ENCODE measurements around the gene CHP2. TPM values are rescaled to one million over a fixed set of nuclear protein-coding genes. Genes with fewer than 3 reads are reported as not detected.
A peak's percentile ranks its signal among the peaks of the same experiment; 100 is the strongest.

CHP2 gene
- polyA plus RNA-seq, 3 donors from 2014 or later, result not detected

GRCh38 chr16:23757937-23758619 lies 3.3 kb downstream of the CHP2 start:
- Mint-ChIP-seq H3K27ac (no peak overlapping the region), H3K36me3 (no peaks in the 10 kb centered on the region), H3K4me1 (peaks cover 0 to 2% of the 10 kb centered on the region in 2 donors), H3K9me3 (no peaks in the 10 kb centered on the region), H3K4me3 (no peak overlapping the region), H3K27me3 (ENCODE audit: low read depth in 3 of 3) (peaks cover 6 to 27% (median 14%) of the 10 kb centered on the region in 3 donors)
- DNase-seq, result no peak

GRCh38 chr16:23765933-23766332 lies 11.1 kb downstream of the CHP2 start:
- Mint-ChIP-seq H3K27me3 (ENCODE audit: low read depth in 3 of 3) (peaks cover 0 to 6% (median 5%) of the 10 kb centered on the region in 3 donors), H3K27ac (no peak overlapping the region), H3K4me3 (no peak overlapping the region), H3K36me3 (no peaks in the 10 kb centered on the region), H3K9me3 (no peaks in the 10 kb centered on the region), H3K4me1 (no peaks in the 10 kb centered on the region)
- no peak for DNase-seq

GRCh38 chr16:23768581-23768980 lies 13.8 kb downstream of the CHP2 start:
- DNase-seq, result no peak
- Mint-ChIP-seq H3K27ac (no peak overlapping the region), H3K27me3 (ENCODE audit: low read depth in 3 of 3) (peaks cover 0 to 9% (median 3%) of the 10 kb centered on the region in 3 donors), H3K9me3 (no peaks in the 10 kb centered on the region), H3K4me1 (no peaks in the 10 kb centered on the region), H3K4me3 (no peak overlapping the region), H3K36me3 (no peaks in the 10 kb centered on the region)

- H3K4me1 Mint-ChIP-seq, result no peaks in the 10 kb centered on the region
- H3K4me3 Mint-ChIP-seq, result no peak overlapping the region
- H3K27ac Mint-ChIP-seq, result no peak overlapping the region
- H3K27me3 Mint-ChIP-seq (ENCODE audit: low read depth in 3 of 3), result peaks cover 3 to 9% (median 6%) of the 10 kb centered on the region in 3 donors
- no peaks in the 10 kb centered on the region for H3K9me3 Mint-ChIP-seq
- no peak for DNase-seq
- H3K36me3 Mint-ChIP-seq, result no peaks in the 10 kb centered on the region
Measured at GRCh38 chr16:23771027-23771426, 16.2 kb downstream of the CHP2 start.

GRCh38 chr16:23771642-23772041 lies 16.8 kb downstream of the CHP2 start:
- H3K9me3 Mint-ChIP-seq, result no peaks in the 10 kb centered on the region
- H3K27me3 Mint-ChIP-seq (ENCODE audit: low read depth in 3 of 3), result peaks cover 3 to 10% (median 6%) of the 10 kb centered on the region in 3 donors
- no peak for DNase-seq
- no peak overlapping the region for H3K4me3 Mint-ChIP-seq
- H3K4me1 Mint-ChIP-seq, result no peaks in the 10 kb centered on the region
- no peaks in the 10 kb centered on the region for H3K36me3 Mint-ChIP-seq
- H3K27ac Mint-ChIP-seq, result no peak overlapping the region

GRCh38 chr16:23773339-23773738 lies 18.5 kb downstream of the CHP2 start:
- no peak for DNase-seq
- Mint-ChIP-seq H3K9me3 (no peaks in the 10 kb centered on the region), H3K4me1 (no peaks in the 10 kb centered on the region), H3K27ac (peak overlapping the region in 1 of 6 donors; percentile 33), H3K36me3 (no peaks in the 10 kb centered on the region), H3K27me3 (ENCODE audit: low read depth in 3 of 3) (peaks cover 3 to 8% (median 7%) of the 10 kb centered on the region in 3 donors), H3K4me3 (peak overlapping the region in 1 of 5 donors; percentile 10)

GRCh38 chr16:23781176-23781575 lies 26.4 kb downstream of the CHP2 start:
- H3K4me3 Mint-ChIP-seq, result no peak overlapping the region
- no peaks in the 10 kb centered on the region for H3K4me1 Mint-ChIP-seq
- no peaks in the 10 kb centered on the region for H3K36me3 Mint-ChIP-seq
- no peaks in the 10 kb centered on the region for H3K9me3 Mint-ChIP-seq
- H3K27ac Mint-ChIP-seq, result no peak overlapping the region
- DNase-seq, result no peak
- H3K27me3 Mint-ChIP-seq (ENCODE audit: low read depth in 3 of 3), result peaks cover 1 to 12% (median 9%) of the 10 kb centered on the region in 3 donors

- no peaks in the 10 kb centered on the region for H3K9me3 Mint-ChIP-seq
- no peaks in the 10 kb centered on the region for H3K36me3 Mint-ChIP-seq
- peaks cover 1 to 7% (median 2%) of the 10 kb centered on the region in 3 donors for H3K27me3 Mint-ChIP-seq (ENCODE audit: low read depth in 3 of 3)
- no peak overlapping the region for H3K4me3 Mint-ChIP-seq
- DNase-seq, result no peak
- peaks cover 5 to 8% of the 10 kb centered on the region in 2 donors for H3K4me1 Mint-ChIP-seq
- no peak overlapping the region for H3K27ac Mint-ChIP-seq
Measured at GRCh38 chr16:23784811-23785447, 30.1 kb downstream of the CHP2 start.

- Mint-ChIP-seq H3K4me1 (peaks cover 5 to 8% of the 10 kb centered on the region in 2 donors), H3K27ac (no peak overlapping the region), H3K9me3 (no peaks in the 10 kb centered on the region), H3K36me3 (no peaks in the 10 kb centered on the region), H3K27me3 (ENCODE audit: low read depth in 3 of 3) (peaks cover 1 to 7% (median 3%) of the 10 kb centered on the region in 3 donors), H3K4me3 (no peak overlapping the region)
- no peak for DNase-seq
Measured at GRCh38 chr16:23785842-23786241, 31.0 kb downstream of the CHP2 start.

GRCh38 chr16:23786964-23787561 lies 32.2 kb downstream of the CHP2 start:
- no peak overlapping the region for H3K4me3 Mint-ChIP-seq
- H3K27ac Mint-ChIP-seq, result no peak overlapping the region
- DNase-seq, result no peak
- H3K4me1 Mint-ChIP-seq, result peaks cover 5 to 8% of the 10 kb centered on the region in 2 donors
- no peaks in the 10 kb centered on the region for H3K9me3 Mint-ChIP-seq
- H3K27me3 Mint-ChIP-seq (ENCODE audit: low read depth in 3 of 3), result peaks cover 1 to 7% (median 4%) of the 10 kb centered on the region in 3 donors
- H3K36me3 Mint-ChIP-seq, result no peaks in the 10 kb centered on the region

- Mint-ChIP-seq H3K27ac (peak overlapping the region in 1 of 6 donors; percentile 17), H3K9me3 (no peaks in the 10 kb centered on the region), H3K4me3 (no peak overlapping the region), H3K36me3 (no peaks in the 10 kb centered on the region), H3K4me1 (peaks cover 5 to 8% of the 10 kb centered on the region in 2 donors), H3K27me3 (ENCODE audit: low read depth in 3 of 3) (peaks cover 0 to 10% (median 1%) of the 10 kb centered on the region in 3 donors)
- no peak for DNase-seq
Measured at GRCh38 chr16:23788685-23789084, 33.9 kb downstream of the CHP2 start.

- no peak overlapping the region for H3K4me3 Mint-ChIP-seq
- no peaks in the 10 kb centered on the region for H3K9me3 Mint-ChIP-seq
- H3K27me3 Mint-ChIP-seq (ENCODE audit: low read depth in 3 of 3), result peaks cover 0 to 9% (median under 1%) of the 10 kb centered on the region in 3 donors
- no peak overlapping the region for H3K27ac Mint-ChIP-seq
- no peak for DNase-seq
- no peaks in the 10 kb centered on the region for H3K36me3 Mint-ChIP-seq
- H3K4me1 Mint-ChIP-seq, result no peaks in the 10 kb centered on the region
Measured at GRCh38 chr16:23795378-23795777, 40.6 kb downstream of the CHP2 start.

- no peak for DNase-seq
- Mint-ChIP-seq H3K36me3 (no peaks in the 10 kb centered on the region), H3K4me3 (no peak overlapping the region), H3K27ac (no peak overlapping the region), H3K27me3 (ENCODE audit: low read depth in 3 of 3) (peaks cover 3 to 8% (median 3%) of the 10 kb centered on the region in 3 donors), H3K4me1 (no peaks in the 10 kb centered on the region), H3K9me3 (no peaks in the 10 kb centered on the region)
Measured at GRCh38 chr16:23796941-23797340, 42.1 kb downstream of the CHP2 start.

- Mint-ChIP-seq H3K4me3 (no peak overlapping the region), H3K4me1 (peaks cover 6 to 14% of the 10 kb centered on the region in 2 donors), H3K9me3 (no peaks in the 10 kb centered on the region), H3K27me3 (ENCODE audit: low read depth in 3 of 3) (peaks cover 0 to 6% (median 3%) of the 10 kb centered on the region in 3 donors), H3K36me3 (no peaks in the 10 kb centered on the region), H3K27ac (no peak overlapping the region)
- peak; percentile 67 to 73 (median 67) for DNase-seq
Measured at GRCh38 chr16:23801378-23801777, 46.6 kb downstream of the CHP2 start.
